ENCODE results near the gene PTER. TPM values are rescaled to one million over a fixed set of nuclear protein-coding genes. Genes with fewer than 3 reads are reported as not detected.

Gene PTER
- total RNA-seq, 1 experiment from 2014 or later: 6.6 TPM

DNA sequence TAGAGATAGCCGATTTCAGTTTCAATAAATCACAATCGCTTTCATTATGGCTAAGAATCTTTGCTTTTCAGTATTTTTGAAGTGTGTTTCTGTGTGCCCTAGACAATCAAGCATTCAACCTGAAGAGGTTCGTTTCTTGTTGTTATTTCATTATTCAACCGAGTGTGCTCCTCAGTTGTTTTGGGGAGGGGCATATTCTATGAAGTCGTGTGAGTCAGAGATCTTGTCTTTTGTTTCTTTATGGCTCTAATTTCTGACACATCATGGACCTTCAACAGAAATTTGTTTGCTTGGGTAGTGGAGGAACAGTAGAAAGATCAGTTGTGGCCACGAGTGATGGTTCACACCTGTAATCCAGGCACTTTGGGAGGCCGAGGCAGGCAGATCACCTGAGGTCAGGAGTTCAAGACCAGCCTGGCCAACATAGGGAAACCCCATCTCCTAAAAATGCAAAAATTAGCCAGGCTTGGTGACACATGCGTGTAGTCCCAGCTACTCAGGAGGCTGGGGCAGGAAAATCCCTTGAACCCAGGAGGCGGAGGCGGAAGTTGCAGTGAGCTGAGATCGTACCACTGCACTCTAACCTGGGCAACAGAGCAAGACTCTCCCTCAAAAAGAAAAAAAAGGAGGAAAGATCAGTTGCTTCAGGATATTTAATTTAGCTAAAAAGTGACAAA lies 46.6 kb downstream of the PTER start:
- H3K9me3 ChIP-seq (ENCODE audit: low read length): no peaks in the 10 kb centered on the region
- no peak overlapping the region for H3K27ac ChIP-seq (ENCODE audit: low read length)
- no peak overlapping the region for H3K9ac ChIP-seq (ENCODE audit: low read length)
- DNase-seq: no peak
- no peaks in the 10 kb centered on the region for H3K79me2 ChIP-seq (ENCODE audit: low read length)
- intact Hi-C loops (cut with micrococcal nuclease): no loop called here
- no peak for ATAC-seq
- POLR2A ChIA-PET (ENCODE audit: unreplicated experiment): no interaction called here
- TF ChIP-seq EZH2 (IDR thresholded peaks at IDR 0.05; ENCODE audit: low read length, unreplicated experiment) (no peak), EZH2phosphoT487 (IDR thresholded peaks at IDR 0.05; ENCODE audit: borderline replicate concordance, low read length) (no peak)
- TF ChIP-seq, protein P1, sequence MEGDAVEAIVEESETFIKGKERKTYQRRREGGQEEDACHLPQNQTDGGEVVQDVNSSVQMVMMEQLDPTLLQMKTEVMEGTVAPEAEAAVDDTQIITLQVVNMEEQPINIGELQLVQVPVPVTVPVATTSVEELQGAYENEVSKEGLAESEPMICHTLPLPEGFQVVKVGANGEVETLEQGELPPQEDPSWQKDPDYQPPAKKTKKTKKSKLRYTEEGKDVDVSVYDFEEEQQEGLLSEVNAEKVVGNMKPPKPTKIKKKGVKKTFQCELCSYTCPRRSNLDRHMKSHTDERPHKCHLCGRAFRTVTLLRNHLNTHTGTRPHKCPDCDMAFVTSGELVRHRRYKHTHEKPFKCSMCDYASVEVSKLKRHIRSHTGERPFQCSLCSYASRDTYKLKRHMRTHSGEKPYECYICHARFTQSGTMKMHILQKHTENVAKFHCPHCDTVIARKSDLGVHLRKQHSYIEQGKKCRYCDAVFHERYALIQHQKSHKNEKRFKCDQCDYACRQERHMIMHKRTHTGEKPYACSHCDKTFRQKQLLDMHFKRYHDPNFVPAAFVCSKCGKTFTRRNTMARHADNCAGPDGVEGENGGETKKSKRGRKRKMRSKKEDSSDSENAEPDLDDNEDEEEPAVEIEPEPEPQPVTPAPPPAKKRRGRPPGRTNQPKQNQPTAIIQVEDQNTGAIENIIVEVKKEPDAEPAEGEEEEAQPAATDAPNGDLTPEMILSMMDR (conservative IDR thresholded peaks at IDR 0.05; ENCODE audit: low read depth, low read length): no peak
- H2AFZ ChIP-seq (ENCODE audit: low read length): no peak overlapping the region
- H3K9me2 ChIP-seq (replicated peaks; ENCODE audit: low read length): no peaks in the 10 kb centered on the region
- no peaks in the 10 kb centered on the region for H3K36me3 ChIP-seq (ENCODE audit: low read depth, low read length)
- H3K4me1 ChIP-seq (ENCODE audit: insufficient read depth, low read length): no peaks in the 10 kb centered on the region
- H3K4me3 ChIP-seq (ENCODE audit: low read length): no peak overlapping the region
- H3K4me2 ChIP-seq (ENCODE audit: low read length): no peak overlapping the region
- CTCF ChIA-PET: no interaction called here
- no peaks in the 10 kb centered on the region for H3F3A ChIP-seq (ENCODE audit: low read length, unreplicated experiment)
- no TSS peak for BruUV-seq (replicated peaks)
- no peaks in the 10 kb centered on the region for H3K27me3 ChIP-seq (ENCODE audit: low read length)
- H4K20me1 ChIP-seq (ENCODE audit: low read length): no peaks in the 10 kb centered on the region

DNA sequence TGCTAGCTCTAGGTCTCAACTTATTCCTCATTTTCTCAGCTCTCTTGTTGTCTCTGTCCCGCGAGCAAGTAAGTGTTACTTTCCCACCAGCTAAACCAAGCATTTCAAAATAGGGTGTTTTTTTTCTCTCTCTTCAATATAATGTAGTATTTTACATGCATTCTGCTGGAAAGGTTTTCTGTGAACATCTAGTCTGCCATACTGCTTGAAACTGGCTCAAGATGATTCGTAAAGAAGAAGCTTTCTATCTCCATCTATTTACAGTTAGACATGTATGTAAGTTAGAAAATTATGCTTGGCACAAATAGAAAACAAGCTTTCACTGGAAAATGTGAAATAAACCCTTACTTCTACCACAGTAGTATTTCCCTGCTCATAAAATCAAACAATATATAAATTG lies 53.7 kb downstream of the PTER start:
- H3K9me2 ChIP-seq (replicated peaks; ENCODE audit: low read length): no peaks in the 10 kb centered on the region
- no peak overlapping the region for H3K27ac ChIP-seq (ENCODE audit: low read length)
- no peak overlapping the region for H2AFZ ChIP-seq (ENCODE audit: low read length)
- no peak for TF ChIP-seq EZH2 (IDR thresholded peaks at IDR 0.05; ENCODE audit: low read length, unreplicated experiment)
- TF ChIP-seq, protein P1 (conservative IDR thresholded peaks at IDR 0.05; ENCODE audit: low read depth, low read length): no peak
- no peak for TF ChIP-seq EZH2phosphoT487 (IDR thresholded peaks at IDR 0.05; ENCODE audit: borderline replicate concordance, low read length)
- H3K9me3 ChIP-seq (ENCODE audit: low read length): no peaks in the 10 kb centered on the region
- ChIA-PET CTCF (no interaction called here), POLR2A (ENCODE audit: unreplicated experiment) (no interaction called here)
- H3K4me1 ChIP-seq (ENCODE audit: insufficient read depth, low read length): no peaks in the 10 kb centered on the region
- intact Hi-C loops (cut with micrococcal nuclease): no loop called here
- no peak overlapping the region for H3K4me3 ChIP-seq (ENCODE audit: low read length)
- H3K4me2 ChIP-seq (ENCODE audit: low read length): no peak overlapping the region
- no peak for ATAC-seq
- no peak overlapping the region for H3K9ac ChIP-seq (ENCODE audit: low read length)
- DNase-seq: no peak
- no peaks in the 10 kb centered on the region for H3K27me3 ChIP-seq (ENCODE audit: low read length)
- BruUV-seq (replicated peaks): no TSS peak
- H3F3A ChIP-seq (ENCODE audit: low read length, unreplicated experiment): no peaks in the 10 kb centered on the region
- no peaks in the 10 kb centered on the region for H3K79me2 ChIP-seq (ENCODE audit: low read length)
- H3K36me3 ChIP-seq (ENCODE audit: low read depth, low read length): no peaks in the 10 kb centered on the region
- no peaks in the 10 kb centered on the region for H4K20me1 ChIP-seq (ENCODE audit: low read length)

DNA sequence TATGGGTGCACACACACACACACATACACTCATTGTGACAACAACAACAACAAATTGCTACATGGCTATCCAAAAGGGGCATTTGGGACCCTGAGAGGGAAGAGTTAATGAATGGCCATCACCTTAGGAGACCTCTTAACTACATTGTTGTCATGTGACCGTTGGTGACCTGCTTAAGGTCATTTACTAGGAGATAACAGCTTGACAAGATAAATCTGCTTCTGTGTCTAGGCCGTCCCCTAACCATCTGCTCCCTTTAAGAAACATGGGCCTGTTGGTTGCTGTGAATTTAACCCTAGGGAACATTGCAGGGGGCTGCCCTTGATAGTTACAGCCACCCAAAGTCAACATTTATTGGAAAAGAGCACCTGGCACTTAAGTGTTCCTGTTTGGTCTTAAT lies 55.1 kb downstream of the PTER start:
- no peak overlapping the region for H3K9ac ChIP-seq (ENCODE audit: low read length)
- CTCF ChIA-PET: no interaction called here
- TF ChIP-seq, protein P1 (conservative IDR thresholded peaks at IDR 0.05; ENCODE audit: low read depth, low read length): no peak
- TF ChIP-seq EZH2phosphoT487 (IDR thresholded peaks at IDR 0.05; ENCODE audit: borderline replicate concordance, low read length): no peak
- TF ChIP-seq EZH2 (IDR thresholded peaks at IDR 0.05; ENCODE audit: low read length, unreplicated experiment): no peak

More for the DNA sequence above, 55.1 kb downstream of the PTER start:
- no TSS peak for BruUV-seq (replicated peaks)
- POLR2A ChIA-PET (ENCODE audit: unreplicated experiment): no interaction called here
- Histone ChIP-seq H3K27me3 (ENCODE audit: low read length) (no peaks in the 10 kb centered on the region), H3K9me2 (replicated peaks; ENCODE audit: low read length) (no peaks in the 10 kb centered on the region), H4K20me1 (ENCODE audit: low read length) (no peaks in the 10 kb centered on the region), H3K4me1 (ENCODE audit: insufficient read depth, low read length) (no peaks in the 10 kb centered on the region), H3K36me3 (ENCODE audit: low read depth, low read length) (no peaks in the 10 kb centered on the region), H3K9me3 (ENCODE audit: low read length) (no peaks in the 10 kb centered on the region), H2AFZ (ENCODE audit: low read length) (no peak overlapping the region), H3F3A (ENCODE audit: low read length, unreplicated experiment) (no peaks in the 10 kb centered on the region), H3K4me3 (ENCODE audit: low read length) (no peak overlapping the region), H3K79me2 (ENCODE audit: low read length) (no peaks in the 10 kb centered on the region), H3K27ac (ENCODE audit: low read length) (no peak overlapping the region), H3K4me2 (ENCODE audit: low read length) (no peak overlapping the region)
- intact Hi-C loops (cut with micrococcal nuclease): no loop called here
- ATAC-seq: no peak
- DNase-seq: no peak
